ENCODE data around the gene DHRS2.
"Not testable (repeated sequence)": the region's sequence is repeated elsewhere in the genome, so short reads cannot be mapped to it uniquely, and the experiment has no call there.

DHRS2 gene

DNA sequence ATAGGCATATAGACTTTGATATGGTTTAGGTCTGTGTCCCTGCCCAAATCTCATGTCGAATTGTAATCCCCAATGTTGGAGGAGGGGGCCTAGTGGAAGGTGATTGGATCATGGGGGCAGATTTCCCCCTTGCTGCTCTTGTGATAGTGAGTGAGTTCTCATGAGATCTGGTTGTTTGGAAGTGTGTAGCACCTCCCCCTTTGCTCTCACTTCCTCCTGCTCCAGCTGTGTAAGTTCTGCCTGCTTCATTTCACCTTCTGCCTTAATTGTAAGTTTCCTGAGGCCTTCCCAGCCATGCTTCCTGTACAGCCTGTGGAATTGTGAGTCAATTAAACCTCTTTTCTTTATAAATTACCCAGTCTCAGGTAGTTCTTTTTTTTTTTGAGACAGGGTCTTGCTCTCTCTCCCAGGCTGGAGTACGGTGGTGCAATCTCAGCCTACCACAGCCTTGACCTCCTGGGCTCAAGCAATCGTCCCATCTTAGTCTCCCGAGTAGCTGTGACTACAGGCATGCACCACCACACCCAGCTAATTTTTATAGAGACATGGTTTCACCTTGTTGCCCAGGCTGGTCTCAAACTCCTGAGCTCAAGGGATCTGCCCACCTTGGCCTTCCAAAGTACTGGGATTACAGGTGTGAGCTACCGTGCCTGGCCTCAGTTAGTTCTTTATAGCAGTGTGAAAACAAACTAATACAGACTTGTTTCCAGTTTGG lies 1.3 kb upstream of the DHRS2 start:
- not testable (repeated sequence) for DNase-seq

- not testable (repeated sequence) for DNase-seq
These were observed 1.1 kb downstream of the DHRS2 start for GRCh38 chr14:23637312-23637654.

- not testable (repeated sequence) for DNase-seq
These were observed 1.7 kb downstream of the DHRS2 start for GRCh38 chr14:23637655-23638413.

- no peak for DNase-seq
These were observed 2.4 kb downstream of the DHRS2 start for GRCh38 chr14:23638414-23639047.

DNA sequence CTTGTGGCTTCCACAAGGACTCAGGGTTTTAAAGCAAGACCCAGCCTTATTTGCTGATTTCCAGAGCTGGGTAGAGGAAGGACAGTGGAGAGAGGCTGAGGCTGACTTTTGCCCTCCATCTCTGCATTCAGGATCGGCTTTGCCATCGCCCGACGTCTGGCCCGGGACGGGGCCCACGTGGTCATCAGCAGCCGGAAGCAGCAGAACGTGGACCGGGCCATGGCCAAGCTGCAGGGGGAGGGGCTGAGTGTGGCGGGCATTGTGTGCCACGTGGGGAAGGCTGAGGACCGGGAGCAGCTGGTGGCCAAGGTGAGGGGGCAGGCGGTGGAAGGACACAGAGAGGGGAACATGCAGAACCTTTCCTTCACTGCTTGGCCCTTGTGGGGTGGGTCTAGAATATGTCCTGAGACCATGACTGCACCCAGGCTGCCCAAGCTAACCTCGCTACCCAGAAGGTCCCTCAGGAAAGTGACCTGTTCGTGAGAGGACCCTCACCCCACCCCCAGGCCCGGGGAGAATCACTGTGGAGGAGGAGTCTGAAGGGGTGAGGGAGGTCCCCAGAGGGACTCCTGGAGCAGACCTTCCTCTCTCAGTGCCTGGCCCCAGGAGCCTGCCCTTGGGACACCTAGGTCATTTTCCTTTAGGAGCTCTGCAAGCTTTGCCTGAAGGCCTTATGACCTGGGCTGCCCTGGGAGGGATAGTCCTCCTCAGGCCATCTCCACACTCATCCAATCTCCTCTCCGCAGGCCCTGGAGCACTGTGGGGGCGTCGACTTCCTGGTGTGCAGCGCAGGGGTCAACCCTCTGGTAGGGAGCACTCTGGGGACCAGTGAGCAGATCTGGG lies 3.1 kb downstream of the DHRS2 start:
- DNase-seq = no peak

DNA sequence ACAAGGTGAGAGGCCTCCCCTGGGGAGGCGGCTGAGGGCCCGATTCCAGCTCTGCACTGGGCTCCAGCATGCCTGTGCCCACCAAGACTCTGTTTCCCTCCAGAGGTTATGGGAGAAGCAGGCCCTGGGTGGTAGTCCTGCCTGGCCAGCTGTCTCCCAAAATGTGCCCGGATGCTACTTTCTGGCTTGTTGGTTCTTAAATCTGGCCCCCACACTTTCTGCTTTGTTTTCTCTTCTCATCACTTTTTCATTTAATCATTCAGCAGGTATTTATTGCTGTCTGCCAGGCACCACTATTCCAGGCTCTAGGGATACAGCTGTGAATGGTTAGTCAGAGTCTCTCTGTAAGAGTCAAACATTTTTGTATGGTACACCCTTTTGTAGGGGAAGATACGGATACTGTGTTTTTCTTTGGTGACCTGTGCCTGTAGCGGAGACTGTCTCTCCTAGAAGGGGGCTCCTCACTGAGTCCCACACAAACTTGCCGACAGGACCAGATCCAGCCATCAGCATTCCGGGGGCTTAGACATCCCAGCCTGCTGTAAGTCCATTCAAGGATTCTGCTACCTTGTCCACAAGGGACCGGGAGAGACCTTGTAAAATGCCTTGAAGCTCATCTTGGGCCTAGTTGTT lies 3.8 kb downstream of the DHRS2 start:
- no peak for DNase-seq

GRCh38 chr14:23640524-23641141 lies 4.5 kb downstream of the DHRS2 start:
- no peak for DNase-seq

DNA sequence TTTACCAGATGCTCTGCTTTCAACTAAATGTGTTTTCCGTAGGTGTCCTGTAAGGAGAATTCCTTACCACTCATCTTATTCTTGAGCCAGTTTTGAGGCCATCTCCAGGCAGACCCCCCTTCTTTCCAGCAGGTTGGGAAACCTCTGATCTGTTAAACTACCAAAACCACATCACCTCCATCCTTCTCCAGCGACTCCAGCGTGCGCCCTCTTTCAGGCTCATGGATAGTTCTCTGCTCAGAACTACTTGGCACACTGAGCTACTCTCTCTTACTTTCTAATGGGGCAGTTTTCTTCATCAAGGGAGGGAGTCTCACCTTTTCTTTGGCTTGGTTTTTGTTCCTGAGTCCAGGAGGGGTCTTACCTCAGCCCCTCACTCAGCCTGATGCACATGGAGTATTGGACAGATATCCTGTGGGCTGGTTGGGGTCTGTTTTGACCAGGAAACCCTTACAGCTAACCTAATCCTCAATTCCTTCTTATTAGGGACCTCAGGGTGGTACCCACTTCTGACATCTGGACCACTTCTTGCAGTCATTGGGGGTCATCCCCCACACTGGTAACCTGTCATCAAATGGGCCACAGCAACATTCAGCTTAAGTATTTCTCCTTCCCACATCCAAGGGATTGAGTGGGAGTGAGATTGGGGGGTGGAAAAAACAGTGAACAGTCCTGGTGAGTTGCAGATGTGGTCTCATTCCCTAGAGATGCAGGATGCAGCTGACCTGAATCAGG lies 5.2 kb downstream of the DHRS2 start:
- no peak for DNase-seq

- no peak for DNase-seq
These were observed 5.9 kb downstream of the DHRS2 start for GRCh38 chr14:23641915-23642588.

GRCh38 chr14:23643533-23644194 lies 7.5 kb downstream of the DHRS2 start:
- DNase-seq = no peak

GRCh38 chr14:23644195-23644918 lies 8.2 kb downstream of the DHRS2 start:
- no peak for DNase-seq

GRCh38 chr14:23644919-23645336 lies 8.8 kb downstream of the DHRS2 start:
- no peak for DNase-seq

DNA sequence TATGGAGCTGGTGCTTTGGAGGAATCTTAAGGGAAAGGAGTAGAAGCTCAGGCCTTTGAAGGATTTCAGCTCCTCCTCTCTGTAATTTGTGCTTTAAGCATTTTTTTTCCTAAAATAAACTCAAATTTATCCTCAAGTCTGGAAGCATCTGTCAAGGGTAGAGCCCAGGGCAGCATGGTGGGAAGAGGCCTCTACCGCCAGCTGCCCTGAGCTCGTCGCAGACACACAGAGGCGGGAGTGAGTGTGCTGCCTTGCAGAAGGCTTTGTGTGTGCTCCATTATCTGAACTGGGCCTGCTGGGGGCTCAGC lies 9.3 kb downstream of the DHRS2 start:
- no peak for DNase-seq

DNA sequence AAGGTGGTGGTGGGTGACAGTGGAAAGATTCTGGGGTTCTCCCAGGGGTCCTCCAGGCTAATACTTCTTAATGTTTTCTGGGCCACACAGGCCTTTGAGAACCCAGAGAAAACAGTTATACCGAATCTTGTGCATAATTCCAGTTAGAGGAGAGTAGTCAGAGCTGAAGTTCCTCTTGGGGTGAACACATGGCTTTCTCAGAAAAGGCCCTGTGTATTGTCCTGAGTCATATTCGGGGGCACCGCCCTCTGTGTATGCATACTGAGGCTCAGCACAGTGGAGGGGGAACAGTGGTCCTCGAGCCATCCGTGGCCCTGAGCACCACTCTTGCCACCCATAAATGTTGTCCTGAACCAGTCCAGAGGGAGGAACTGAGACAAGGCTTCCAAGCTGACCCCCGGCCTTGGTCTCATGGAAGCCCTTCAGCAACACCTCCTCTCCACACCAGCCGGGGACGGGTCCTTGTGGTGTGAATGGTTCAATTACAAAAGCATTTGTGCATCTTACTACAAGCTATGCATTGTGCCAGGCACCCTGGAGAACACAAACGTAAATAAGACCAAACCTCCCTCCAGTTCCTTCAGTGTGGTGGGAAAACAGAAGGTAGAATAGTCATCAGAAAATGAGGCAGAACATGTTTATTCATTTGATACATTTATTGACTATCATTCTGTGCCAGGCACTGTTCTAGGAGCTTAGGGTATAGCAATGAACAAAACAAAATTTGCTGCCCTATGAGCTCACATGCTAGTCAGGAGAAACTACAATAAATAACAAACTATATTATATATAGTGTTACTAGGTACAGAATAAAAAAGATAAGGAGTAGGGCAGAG lies 9.9 kb downstream of the DHRS2 start:
- DNase-seq = no peak

- no peak for DNase-seq
These were observed 10.7 kb downstream of the DHRS2 start for GRCh38 chr14:23646648-23647549.

- no peak for DNase-seq
These were observed 11.5 kb downstream of the DHRS2 start for GRCh38 chr14:23647619-23648018.

DNA sequence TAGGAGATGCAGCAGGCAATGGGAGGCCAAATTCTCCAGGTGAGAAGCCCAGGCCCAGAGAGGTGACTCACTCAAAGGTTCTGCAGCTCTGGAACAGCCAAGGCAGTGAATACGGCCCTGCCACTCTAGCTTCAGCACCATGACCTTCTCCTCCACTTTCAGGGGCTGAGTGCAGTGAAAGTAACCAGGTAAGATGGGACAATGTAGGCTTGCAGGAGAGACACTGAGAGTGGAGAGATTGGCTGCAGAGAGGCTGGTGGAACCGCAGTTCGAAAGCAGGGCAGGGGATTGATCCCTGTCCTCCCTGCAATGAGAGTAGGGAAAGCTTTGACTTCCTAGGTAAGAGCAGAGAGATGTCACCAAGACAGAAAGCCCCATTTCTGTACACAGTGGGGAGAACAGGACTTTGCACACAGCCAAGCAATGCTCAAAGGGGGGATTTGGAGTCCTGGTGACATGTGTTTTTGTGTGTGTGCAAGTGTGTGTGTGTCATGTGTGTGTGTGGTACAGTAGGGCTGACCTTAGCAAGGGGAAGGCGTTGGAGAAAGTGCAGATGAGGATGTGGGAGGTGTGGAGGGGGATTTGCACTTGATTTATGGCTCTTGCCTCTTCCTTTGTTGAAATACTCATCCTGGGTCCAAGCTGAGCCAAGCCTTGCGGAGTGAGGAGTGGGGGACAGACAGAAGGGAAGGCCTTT lies 12.7 kb downstream of the DHRS2 start:
- no peak for DNase-seq

Measured in activated CD4-positive, alpha-beta T cell treated with anti-CD3 and anti-CD28 coated beads, Interleukin-2, amount 50 U/mL, for 4 hours (primary cell).